HepG2 (cell line): ENCODE data around the gene RILPL1. TPM values are rescaled to one million over a fixed set of nuclear protein-coding genes. Genes with fewer than 3 reads are reported as not detected.

Experiments used
- ATF7-NPFF ChIP-seq: sonication (generic); formaldehyde crosslinking; IDR thresholded peaks from 2 replicates; pipeline ENCODE4 v1.8.1; 2023; ENCODE audit warnings: mild to moderate bottlenecking, low read depth, missing genetic modification reagents, moderate library complexity
- BCLAF1 ChIP-seq: fragments of 450-650 bp; IDR thresholded peaks from 2 replicates; pipeline ENCODE4 v1.6.1; 2017; ENCODE audit warnings: mild to moderate bottlenecking
- FLYWCH1 ChIP-seq: sonication (generic); formaldehyde crosslinking; IDR thresholded peaks from 2 replicates; pipeline ENCODE4 v1.8.1; 2023; ENCODE audit warnings: mild to moderate bottlenecking, missing genetic modification reagents
- IKZF1 ChIP-seq: fragments of 450-650 bp; IDR thresholded peaks from 2 replicates; pipeline ENCODE4 v1.7.1; 2016
- PITX1 ChIP-seq: sonication (generic); formaldehyde crosslinking; IDR thresholded peaks from 2 replicates; pipeline ENCODE4 v1.5.1; 2020; ENCODE audit warnings: mild to moderate bottlenecking, missing genetic modification reagents
- TARDBP ChIP-seq: sonication (generic); formaldehyde crosslinking; IDR thresholded peaks from 2 replicates; pipeline ENCODE4 v1.8.0; 2022; ENCODE audit warnings: mild to moderate bottlenecking, missing genetic modification reagents
- TEF ChIP-seq: sonication (generic); formaldehyde crosslinking; IDR thresholded peaks from 2 replicates; pipeline ENCODE4 v1.5.0; 2020; ENCODE audit warnings: missing genetic modification reagents
- THAP9 ChIP-seq: sonication (generic); formaldehyde crosslinking; IDR thresholded peaks from 2 replicates; pipeline ENCODE4; 2020; ENCODE audit warnings: missing genetic modification reagents, mild to moderate bottlenecking, borderline replicate concordance
- ZNF124 ChIP-seq: sonication (generic); formaldehyde crosslinking; IDR thresholded peaks from 2 replicates; pipeline ENCODE4 v1.4.0; 2020; ENCODE audit warnings: missing genetic modification reagents
- ZNF18 ChIP-seq: sonication (generic); formaldehyde crosslinking; IDR thresholded peaks from 2 replicates; pipeline ENCODE4 v1.8.0; 2022; ENCODE audit warnings: mild to moderate bottlenecking, missing genetic modification reagents; ENCODE audit not compliant: insufficient replicate concordance
- ZSCAN20 ChIP-seq: sonication (generic); formaldehyde crosslinking; IDR thresholded peaks from 2 replicates; pipeline ENCODE4 v1.4.0; 2020; ENCODE audit warnings: missing genetic modification reagents, mild to moderate bottlenecking, borderline replicate concordance
- polyA plus RNA-seq, 8 experiments: library from polyadenylated mRNA; depleted of rRNA in 3 of 8; stranded (reverse) in 7 of 8; unstranded in 1 of 8; fragments of >200 nt; fragmentation: Illumina TruSeq in 4 of 8; extraction: Trizol in 4 of 8; gene quantifications; 2 replicates each; pipeline versions ENCODE4 v1.2.1 to v1.2.3, GENCODE V29; 2011 to 2016; ENCODE audit warnings: low read depth in 4 of 8, missing spikeins in 1 of 8, mixed read lengths in 1 of 8; ENCODE audit not compliant: insufficient read depth in 1 of 8
- total RNA-seq, 5 experiments: library from RNA; depleted of rRNA; stranded (reverse); fragments of >200 nt; fragmentation: Illumina TruSeq; extraction: Trizol; gene quantifications; 2 replicates each; pipeline ENCODE4 v1.2.3, GENCODE V29; 2016; ENCODE audit warnings: low read depth in 1 of 5
- TF ChIP-seq, protein P1 (sequence below): sonication (generic); formaldehyde crosslinking; IDR thresholded peaks from 2 replicates; pipeline ENCODE4 v1.8.1; 2023; ENCODE audit warnings: mild to moderate bottlenecking, moderate library complexity, missing genetic modification reagents
- TF ChIP-seq, protein P2 (sequence below): sonication (generic); formaldehyde crosslinking; IDR thresholded peaks from 2 replicates; pipeline ENCODE4 v1.5.0; 2020; ENCODE audit warnings: mild to moderate bottlenecking, missing genetic modification reagents, borderline replicate concordance

RILPL1 gene
- total and polyA plus RNA-seq, 2 of the 13 experiments (the other 11 are each of a cell fraction or from before 2014, with no cell fraction given) = 5.8 to 28.4 TPM

DNA sequence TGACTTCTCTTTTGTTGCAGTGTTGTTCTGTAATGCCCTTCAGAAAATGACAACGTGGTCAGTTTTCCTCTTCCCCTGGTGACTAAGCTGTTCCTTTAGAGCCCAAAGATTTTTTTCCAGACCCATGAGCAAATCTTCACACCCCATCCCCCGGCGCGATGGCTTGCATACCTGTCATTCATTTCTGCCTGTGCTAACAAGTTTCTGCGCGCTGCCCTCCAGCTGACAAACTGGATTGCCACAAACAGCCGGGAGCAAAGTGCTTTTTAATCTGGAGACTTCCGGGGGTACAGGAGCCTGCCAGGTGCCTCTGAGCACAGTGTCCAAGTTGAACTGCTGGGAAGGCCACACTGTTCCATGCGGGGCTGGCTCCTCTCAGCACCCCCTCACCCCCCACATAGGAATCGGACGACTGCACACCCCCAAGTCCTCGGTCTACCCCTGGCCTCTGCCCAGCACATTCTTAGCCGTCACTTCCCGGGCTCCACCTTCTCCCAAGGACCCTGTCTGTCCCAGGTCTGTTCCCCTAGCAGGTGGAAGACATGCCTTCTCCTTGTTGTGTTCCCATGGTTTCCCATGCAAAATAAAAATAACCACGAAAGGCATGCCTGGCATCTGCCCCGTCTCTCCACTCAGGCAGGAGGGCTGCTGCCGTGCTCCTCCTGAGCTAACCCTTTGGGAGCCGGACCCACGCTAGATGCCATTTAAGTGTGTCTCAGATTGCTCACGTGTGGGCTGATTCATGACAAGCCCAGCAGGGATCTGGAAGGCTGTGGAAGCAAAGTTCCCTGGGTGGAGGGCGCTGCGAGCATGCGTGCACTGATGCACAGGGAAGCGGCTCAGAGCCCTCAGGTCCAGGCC lies 14.1 kb downstream of the RILPL1 start (continued):
- TF ChIP-seq THAP9 (CRISPR knock-in tag) (peak; percentile 33; the same call in 1 of the 2 replicates), PITX1 (peak; percentile 76), TARDBP (CRISPR knock-in tag) (0 out of 2 replicates have a peak, but pooled peaks have one; percentile 29), BCLAF1 (no peak), ZNF124 (peak; percentile 58; the same call in 1 of the 2 replicates), ATF7-NPFF (CRISPR knock-in tag) (0 out of 2 replicates have a peak, but pooled peaks have one; percentile 29), ZNF18 (peak; percentile 37), ZSCAN20 (CRISPR knock-in tag) (no peak), TEF (CRISPR knock-in tag) (no peak), IKZF1 (no peak), FLYWCH1 (no peak)
- TF ChIP-seq, protein P1, sequence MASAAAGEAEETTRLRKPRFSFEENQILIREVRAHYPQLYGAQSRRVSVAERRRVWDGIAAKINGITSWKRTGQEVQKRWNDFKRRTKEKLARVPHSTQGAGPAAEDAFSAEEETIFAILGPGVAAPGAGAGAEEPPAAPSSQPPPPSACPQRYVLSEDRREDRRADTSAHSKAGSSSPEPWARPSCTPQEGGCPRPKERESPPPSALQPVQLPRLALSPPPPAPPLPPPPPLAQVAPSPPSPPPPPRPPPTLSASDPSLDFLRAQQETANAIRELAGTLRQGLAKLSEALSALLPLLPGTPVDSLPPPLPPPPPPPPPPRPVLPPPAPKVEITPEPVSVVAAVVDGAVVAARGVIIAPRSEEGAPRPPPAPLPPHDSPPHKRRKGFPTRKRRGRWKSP = 0 out of 2 replicates have a peak, but pooled peaks have one; percentile 62
- TF ChIP-seq, protein P2, sequence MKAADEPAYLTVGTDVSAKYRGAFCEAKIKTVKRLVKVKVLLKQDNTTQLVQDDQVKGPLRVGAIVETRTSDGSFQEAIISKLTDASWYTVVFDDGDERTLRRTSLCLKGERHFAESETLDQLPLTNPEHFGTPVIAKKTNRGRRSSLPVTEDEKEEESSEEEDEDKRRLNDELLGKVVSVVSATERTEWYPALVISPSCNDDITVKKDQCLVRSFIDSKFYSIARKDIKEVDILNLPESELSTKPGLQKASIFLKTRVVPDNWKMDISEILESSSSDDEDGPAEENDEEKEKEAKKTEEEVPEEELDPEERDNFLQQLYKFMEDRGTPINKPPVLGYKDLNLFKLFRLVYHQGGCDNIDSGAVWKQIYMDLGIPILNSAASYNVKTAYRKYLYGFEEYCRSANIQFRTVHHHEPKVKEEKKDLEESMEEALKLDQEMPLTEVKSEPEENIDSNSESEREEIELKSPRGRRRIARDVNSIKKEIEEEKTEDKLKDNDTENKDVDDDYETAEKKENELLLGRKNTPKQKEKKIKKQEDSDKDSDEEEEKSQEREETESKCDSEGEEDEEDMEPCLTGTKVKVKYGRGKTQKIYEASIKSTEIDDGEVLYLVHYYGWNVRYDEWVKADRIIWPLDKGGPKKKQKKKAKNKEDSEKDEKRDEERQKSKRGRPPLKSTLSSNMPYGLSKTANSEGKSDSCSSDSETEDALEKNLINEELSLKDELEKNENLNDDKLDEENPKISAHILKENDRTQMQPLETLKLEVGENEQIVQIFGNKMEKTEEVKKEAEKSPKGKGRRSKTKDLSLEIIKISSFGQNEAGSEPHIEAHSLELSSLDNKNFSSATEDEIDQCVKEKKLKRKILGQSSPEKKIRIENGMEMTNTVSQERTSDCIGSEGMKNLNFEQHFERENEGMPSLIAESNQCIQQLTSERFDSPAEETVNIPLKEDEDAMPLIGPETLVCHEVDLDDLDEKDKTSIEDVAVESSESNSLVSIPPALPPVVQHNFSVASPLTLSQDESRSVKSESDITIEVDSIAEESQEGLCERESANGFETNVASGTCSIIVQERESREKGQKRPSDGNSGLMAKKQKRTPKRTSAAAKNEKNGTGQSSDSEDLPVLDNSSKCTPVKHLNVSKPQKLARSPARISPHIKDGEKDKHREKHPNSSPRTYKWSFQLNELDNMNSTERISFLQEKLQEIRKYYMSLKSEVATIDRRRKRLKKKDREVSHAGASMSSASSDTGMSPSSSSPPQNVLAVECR = peak; percentile 82
